Activated CD8-positive, alpha-beta memory T cell treated with anti-CD3 and anti-CD28 coated beads for 36 hours (primary cell): Measurements from ENCODE around the gene MIR17HG. TPM values are rescaled to one million over a fixed set of nuclear protein-coding genes. Genes with fewer than 3 reads are reported as not detected.
"Not testable (repeated sequence)": the region's sequence is repeated elsewhere in the genome, so short reads cannot be mapped to it uniquely, and the experiment has no call there.

Experiments
- CTCF ChIA-PET: fragments of 350-600 bp; sonication (Branson Sonifier 250); formaldehyde crosslinking; loops from one replicate; lab custom pipeline; 2021; ENCODE audit warnings: antibody characterized with exemption; lab: Charles Lee
- POLR2A ChIA-PET: fragments of 350-600 bp; sonication (Branson Sonifier 250); formaldehyde crosslinking; loops from one replicate; lab custom pipeline; 2021; ENCODE audit warnings: antibody characterized with exemption; lab: Charles Lee
- total RNA-seq, 2 experiments: library from RNA; stranded (reverse); gene quantifications; one replicate each; pipeline ENCODE4 v1.2.3, GENCODE V29; 2021

MIR17HG gene
- total RNA-seq, 2 experiments from 2014 or later = 35.4 to 36.4 TPM

DNA sequence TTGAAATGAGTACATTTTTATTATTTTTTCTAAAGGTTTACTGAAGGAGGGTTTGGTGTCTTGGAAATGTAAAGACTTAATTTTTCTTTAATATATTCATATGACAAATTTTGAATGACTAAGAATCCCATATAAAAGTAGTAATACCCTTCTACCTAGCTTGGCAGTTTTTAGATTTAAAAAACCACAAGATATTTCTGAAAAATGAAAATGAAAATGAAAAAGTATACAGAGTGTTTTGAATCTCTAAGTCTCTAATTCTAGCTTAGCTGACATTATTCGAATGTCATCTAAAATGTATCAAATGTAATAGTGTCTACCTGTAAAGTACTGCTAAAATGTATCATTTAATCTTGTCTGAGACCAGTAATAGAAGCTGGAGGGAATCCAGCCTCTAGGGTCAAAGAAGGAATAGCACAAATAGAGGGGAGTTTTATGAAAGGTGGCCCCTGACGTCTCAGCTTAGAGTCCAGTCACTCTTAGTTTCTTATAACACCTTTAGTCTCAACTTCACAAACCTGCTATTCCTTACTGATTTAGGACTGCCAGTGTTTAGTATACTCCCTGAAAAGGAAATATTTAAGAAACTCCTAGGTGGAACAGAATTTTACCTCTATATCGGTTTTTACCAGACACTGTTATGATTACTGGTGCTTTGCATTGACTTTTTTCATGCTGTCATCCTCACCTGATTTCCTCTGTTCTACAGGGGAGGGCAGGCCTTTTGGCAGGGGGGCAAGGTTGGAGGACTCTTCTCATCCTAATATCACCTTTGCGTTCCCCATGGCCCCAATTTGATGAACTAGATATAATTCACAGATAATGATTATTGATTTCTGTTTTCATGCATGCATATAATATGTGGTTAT, 16.2 kb upstream of the MIR17HG start:
- POLR2A ChIA-PET = no interaction called here
- CTCF ChIA-PET = interaction anchor here (1.3 to 1.4 kb wide), 2 partner anchors 18 to 39 kb away, joined by 3 to 4 read pairs; no protein-coding TSS in a partner anchor

DNA sequence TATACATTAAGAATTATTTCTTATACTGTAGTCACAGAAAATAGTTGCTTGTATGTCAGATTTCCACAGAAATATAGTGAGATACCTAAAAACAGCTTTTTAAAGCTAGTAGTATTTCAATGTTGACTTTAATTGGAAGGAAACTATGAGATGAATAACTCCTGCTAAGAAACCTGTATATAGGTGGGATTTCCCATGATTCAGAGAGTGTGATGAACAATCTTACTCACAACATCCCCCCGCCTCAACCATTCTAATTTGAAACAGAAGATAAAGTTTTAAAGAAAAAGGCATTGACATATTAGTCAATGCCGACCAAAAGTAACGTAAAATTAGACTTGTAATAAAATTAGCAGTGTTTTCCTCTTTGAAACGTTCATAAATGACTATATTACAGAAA, 1.4 kb upstream of the MIR17HG start:
- POLR2A ChIA-PET = interaction anchor here (1.0 to 2.4 kb wide), 4 partner anchors 10 to 24 kb away, joined by 3 to 8 read pairs (median 4); no protein-coding TSS in a partner anchor

DNA sequence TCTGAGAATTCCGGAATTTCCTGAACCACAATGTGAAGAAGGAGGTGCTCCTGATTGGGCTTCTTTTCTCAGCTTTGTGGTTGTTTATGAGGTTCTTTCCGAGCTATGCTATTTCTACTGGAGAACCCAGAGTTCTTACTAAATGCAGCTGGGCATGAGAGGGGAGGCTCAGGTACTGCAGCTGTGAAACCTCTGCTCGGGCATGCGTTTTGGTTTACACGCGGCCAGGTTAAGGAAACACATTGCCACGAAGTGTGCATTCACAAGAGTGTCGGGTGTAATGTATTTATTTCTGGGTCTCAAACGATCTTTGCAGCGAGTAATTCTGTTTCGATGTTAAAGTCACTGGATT, 661 bp upstream of the MIR17HG start:
- ChIA-PET POLR2A (interaction anchor here (0.6 to 2.4 kb wide), 5 partner anchors 10 to 34 kb away, joined by 3 to 8 read pairs (median 3); no protein-coding TSS in a partner anchor), CTCF (interaction anchor here (2.8 kb wide), 1 partner anchor 34 kb away, joined by 13 read pairs; no protein-coding TSS in a partner anchor)

More for the DNA sequence above, 1.4 kb upstream of the MIR17HG start:
- CTCF ChIA-PET = interaction anchor here (2.8 kb wide), 1 partner anchor 34 kb away, joined by 13 read pairs; no protein-coding TSS in a partner anchor

- ChIA-PET CTCF (interaction anchor here (2.8 kb wide), 1 partner anchor 36 kb away, joined by 13 read pairs; no protein-coding TSS in a partner anchor), POLR2A (no interaction called here)
These were observed 764 bp downstream of the MIR17HG start for GRCh38 chr13:91347996-91348905.

GRCh38 chr13:91348906-91349435, 1.5 kb downstream of the MIR17HG start:
- CTCF ChIA-PET = interaction anchor here (0.5 to 1.6 kb wide), 5 partner anchors 11 to 50 kb away, joined by 3 to 4 read pairs (median 3); partner anchors contain the start of gene GPC5
- POLR2A ChIA-PET = interaction anchor here (0.8 to 0.9 kb wide), 2 partner anchors 9 to 11 kb away, joined by 3 to 4 read pairs; no protein-coding TSS in a partner anchor

DNA sequence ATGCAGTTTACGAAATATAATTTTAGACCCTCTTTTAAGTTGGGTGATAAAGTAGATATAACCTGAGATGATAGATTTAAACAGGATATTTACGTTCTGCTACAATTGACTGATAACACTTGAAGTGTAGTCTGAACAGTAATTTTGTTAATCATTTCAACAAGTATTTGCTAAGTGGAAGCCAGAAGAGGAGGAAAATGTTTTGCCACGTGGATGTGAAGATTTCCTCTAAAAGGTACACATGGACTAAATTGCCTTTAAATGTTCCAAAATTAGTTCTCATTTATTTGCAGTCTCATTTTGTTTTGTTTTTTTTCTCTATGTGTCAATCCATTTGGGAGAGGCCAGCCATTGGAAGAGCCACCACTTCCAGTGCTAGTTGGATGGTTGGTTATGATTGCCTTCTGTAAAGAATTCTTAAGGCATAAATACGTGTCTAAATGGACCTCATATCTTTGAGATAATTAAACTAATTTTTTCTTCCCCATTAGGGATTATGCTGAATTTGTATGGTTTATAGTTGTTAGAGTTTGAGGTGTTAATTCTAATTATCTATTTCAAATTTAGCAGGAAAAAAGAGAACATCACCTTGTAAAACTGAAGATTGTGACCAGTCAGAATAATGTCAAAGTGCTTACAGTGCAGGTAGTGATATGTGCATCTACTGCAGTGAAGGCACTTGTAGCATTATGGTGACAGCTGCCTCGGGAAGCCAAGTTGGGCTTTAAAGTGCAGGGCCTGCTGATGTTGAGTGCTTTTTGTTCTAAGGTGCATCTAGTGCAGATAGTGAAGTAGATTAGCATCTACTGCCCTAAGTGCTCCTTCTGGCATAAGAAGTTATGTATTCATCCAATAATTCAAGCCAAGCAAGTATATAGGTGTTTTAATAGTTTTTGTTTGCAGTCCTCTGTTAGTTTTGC, 2.8 kb downstream of the MIR17HG start:
- ChIA-PET CTCF (interaction anchor here (1.1 to 1.6 kb wide), 2 partner anchors 20 to 49 kb away, joined by 3 to 4 read pairs; partner anchors contain the start of gene GPC5), POLR2A (interaction anchor here (0.9 to 1.0 kb wide), 2 partner anchors 8 to 9 kb away, joined by 3 read pairs; no protein-coding TSS in a partner anchor)

DNA sequence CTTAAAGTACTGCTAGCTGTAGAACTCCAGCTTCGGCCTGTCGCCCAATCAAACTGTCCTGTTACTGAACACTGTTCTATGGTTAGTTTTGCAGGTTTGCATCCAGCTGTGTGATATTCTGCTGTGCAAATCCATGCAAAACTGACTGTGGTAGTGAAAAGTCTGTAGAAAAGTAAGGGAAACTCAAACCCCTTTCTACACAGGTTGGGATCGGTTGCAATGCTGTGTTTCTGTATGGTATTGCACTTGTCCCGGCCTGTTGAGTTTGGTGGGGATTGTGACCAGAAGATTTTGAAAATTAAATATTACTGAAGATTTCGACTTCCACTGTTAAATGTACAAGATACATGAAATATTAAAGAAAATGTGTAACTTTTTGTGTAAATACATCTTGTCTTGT, 3.6 kb downstream of the MIR17HG start:
- POLR2A ChIA-PET = interaction anchor here (1.0 kb wide), 1 partner anchor 9 kb away, joined by 3 read pairs; no protein-coding TSS in a partner anchor
- CTCF ChIA-PET = no interaction called here

DNA sequence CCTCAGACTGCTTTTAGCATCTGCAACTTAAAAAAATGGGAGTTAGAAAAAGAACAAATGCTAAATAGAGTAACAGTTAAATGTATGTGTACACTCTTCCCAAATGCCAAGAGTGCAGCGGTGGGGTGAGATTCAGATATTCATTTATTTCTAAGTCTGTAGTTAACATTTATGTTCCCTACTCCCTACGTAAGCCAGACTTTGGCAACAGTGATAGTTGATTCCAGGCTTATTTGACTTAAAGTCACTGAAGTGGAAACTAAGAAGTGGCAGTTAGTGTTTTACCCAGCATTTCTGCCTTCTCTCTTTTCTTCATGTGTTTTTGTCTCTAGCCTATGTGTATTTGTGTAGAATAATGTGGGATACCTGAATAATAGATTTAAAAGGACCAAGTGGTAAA, 4.5 kb downstream of the MIR17HG start:
- ChIA-PET CTCF (no interaction called here), POLR2A (no interaction called here)

GRCh38 chr13:91352891-91353290, 5.4 kb downstream of the MIR17HG start:
- POLR2A ChIA-PET, CTCF ChIA-PET: not testable (repeated sequence)

GRCh38 chr13:91353494-91353893, 6.0 kb downstream of the MIR17HG start:
- ChIA-PET POLR2A (no interaction called here), CTCF (no interaction called here)

DNA sequence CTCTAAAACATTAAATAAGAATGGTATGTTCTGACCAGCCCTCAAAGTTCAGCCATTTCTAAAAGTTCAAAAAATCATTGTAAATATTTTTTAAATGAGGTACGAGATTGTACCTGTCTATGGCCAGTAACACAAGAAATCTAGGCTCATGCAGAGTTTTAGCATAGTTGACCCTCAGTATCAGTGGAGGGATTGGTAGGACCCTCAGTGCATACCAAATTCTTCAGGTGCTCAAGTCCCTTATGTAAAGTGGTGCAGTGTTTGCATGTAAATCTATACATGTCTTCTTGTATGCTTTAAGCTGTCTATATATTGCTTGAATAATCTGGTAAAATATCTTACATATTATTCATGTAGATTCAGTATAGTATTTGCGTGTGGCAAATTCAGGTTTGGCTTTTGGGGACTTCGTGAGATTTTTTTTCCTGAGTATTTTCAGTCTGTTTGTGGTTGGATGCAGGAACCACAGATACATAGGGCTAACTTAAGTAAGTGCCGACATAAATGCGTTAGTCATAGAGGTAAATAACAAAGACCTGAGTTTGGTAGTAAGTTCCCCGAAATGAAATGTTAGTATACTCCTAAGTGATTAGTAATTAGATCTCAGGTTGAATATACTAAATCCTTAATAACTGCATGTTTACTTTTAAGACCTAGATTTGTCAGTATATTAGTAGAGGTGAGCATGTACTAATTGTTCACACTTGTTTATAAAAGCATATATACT, 7.8 kb downstream of the MIR17HG start:
- ChIA-PET POLR2A (no interaction called here), CTCF (no interaction called here)

- CTCF ChIA-PET = no interaction called here
- POLR2A ChIA-PET = interaction anchor here (1.3 kb wide), 1 partner anchor 10 kb away, joined by 4 read pairs; no protein-coding TSS in a partner anchor
These were observed 8.6 kb downstream of the MIR17HG start for GRCh38 chr13:91355826-91356710.

DNA sequence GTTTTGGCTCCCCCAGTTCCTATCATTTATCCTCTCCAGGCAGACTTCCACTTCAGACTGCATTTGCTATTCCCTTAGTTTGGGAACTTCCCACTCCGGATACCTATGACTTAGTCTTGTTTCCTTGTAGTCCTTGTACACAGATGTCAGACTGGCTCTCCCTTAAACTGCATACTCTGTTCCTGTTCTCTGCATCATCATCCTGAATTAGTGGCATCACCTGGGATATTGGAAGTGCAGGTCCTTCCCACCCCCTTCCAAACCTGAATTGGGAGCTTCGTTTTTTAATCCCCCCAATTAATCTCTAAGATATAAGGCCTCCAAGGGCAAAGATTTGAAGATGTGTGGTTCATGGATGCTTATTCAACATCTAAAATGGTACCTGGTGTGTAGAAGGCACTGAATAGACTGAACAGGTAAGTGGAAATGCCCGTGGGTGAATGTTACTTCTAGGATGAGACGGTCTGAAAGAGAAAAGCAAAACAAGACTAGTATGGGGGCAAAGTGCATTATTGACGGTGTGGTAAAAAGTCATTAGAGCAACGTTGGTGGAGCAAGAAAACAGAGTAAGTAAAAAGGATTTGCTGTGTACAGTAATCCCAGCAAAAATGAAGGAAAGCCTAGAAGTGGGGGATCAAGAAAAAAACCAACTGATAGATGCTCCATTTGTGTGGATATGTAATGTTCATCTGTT, 9.6 kb downstream of the MIR17HG start:
- ChIA-PET POLR2A (interaction anchor here (0.7 to 1.3 kb wide), 3 partner anchors 7 to 15 kb away, joined by 3 to 4 read pairs (median 3); no protein-coding TSS in a partner anchor), CTCF (no interaction called here)

- ChIA-PET POLR2A (interaction anchor here (0.7 to 1.9 kb wide), 3 partner anchors 8 to 16 kb away, joined by 3 to 8 read pairs (median 3); no protein-coding TSS in a partner anchor), CTCF (no interaction called here)
These were observed 10.3 kb downstream of the MIR17HG start for GRCh38 chr13:91357613-91358386.

DNA sequence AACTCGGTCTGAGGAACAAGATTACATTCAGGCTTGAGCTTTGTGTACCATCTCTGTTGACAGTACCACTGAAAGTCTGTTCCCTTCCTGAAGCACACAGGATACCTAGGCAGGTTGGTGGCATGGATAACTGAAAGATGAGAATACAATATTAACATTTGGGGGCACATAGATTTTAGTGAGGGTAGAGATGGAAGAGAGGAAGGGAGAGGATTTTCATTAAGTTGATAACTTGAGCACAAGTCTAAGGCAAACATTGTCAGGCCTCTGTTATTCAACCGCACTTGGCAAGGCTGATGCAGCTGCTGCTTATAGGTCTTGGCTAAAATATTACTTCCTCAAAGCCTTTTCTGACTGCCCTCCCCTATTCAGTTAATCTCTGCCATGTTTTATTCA, 10.9 kb downstream of the MIR17HG start:
- ChIA-PET CTCF (no interaction called here), POLR2A (interaction anchor here (1.9 kb wide), 1 partner anchor 12 kb away, joined by 8 read pairs; no protein-coding TSS in a partner anchor)
